ENCODE data around the gene TSHZ3. TPM values are rescaled to one million over a fixed set of nuclear protein-coding genes. Genes with fewer than 3 reads are reported as not detected.
A peak's percentile ranks its signal among the peaks of the same experiment; 100 is the strongest.

Gene TSHZ3
- polyA plus RNA-seq, 1 experiment, result 10.9 TPM

DNA sequence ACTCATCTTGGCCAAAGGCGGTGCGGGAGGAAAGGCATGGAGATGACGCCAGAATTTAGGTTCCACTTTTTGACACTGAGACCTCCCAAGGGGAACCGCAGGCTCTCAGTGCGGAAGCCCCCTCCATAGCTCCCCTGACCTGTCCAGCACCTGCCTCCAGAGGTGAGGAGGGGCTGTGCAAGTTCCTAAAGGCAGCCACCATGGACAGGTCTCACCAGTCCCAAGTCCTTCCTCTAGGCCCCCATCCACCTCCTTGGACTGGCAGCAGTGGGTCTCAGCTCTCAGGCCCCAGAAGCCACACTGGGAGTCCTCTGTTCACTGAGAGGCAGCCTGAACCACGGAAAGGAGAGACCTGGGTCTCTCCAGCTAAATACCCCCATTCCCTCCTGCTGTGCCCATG lies 31.6 kb upstream of the TSHZ3 start:
- peaks cover 2% of the 10 kb centered on the region for H3K27me3 ChIP-seq (ENCODE audit: control insufficient read depth, insufficient read depth, low read length)
- no peak overlapping the region for H3K27ac ChIP-seq (ENCODE audit: low read depth, low read length)
- TF ChIP-seq CTCF (IDR thresholded peaks at IDR 0.05; ENCODE audit: low read depth, low read length), result no peak
- H3K4me3 ChIP-seq (ENCODE audit: low read depth, low read length), result no peak overlapping the region
- POLR2A ChIA-PET, result no interaction called here
- DNase-seq (ENCODE audit: low read depth, low spot score), result no peak
- CTCF ChIA-PET, result interaction anchor here (1.6 kb wide), 1 partner anchor 326 kb away, joined by 7 read pairs; no protein-coding TSS in a partner anchor
- no peaks in the 10 kb centered on the region for H3K9me3 ChIP-seq (ENCODE audit: control insufficient read depth, insufficient read depth, low read length)

- ChIA-PET POLR2A (interaction anchor here (0.6 to 1.4 kb wide), 6 partner anchors 28 to 155 kb away, joined by 3 to 5 read pairs (median 4); no protein-coding TSS in a partner anchor), CTCF (interaction anchor here (1.1 kb wide), 1 partner anchor 170 kb away, joined by 3 read pairs; no protein-coding TSS in a partner anchor)
- H3K27ac ChIP-seq (ENCODE audit: low read depth, low read length), result no peak overlapping the region
- peaks cover 3% of the 10 kb centered on the region; the same call in 1 of the 2 replicates for H3K9me3 ChIP-seq (ENCODE audit: control insufficient read depth, insufficient read depth, low read length)
- H3K27me3 ChIP-seq (ENCODE audit: control insufficient read depth, insufficient read depth, low read length), result peaks cover 1% of the 10 kb centered on the region
- no peak overlapping the region for H3K4me3 ChIP-seq (ENCODE audit: low read depth, low read length)
- no peak for TF ChIP-seq CTCF (IDR thresholded peaks at IDR 0.05; ENCODE audit: low read depth, low read length)
- peak; percentile 84 for DNase-seq (ENCODE audit: low read depth, low spot score)
Observed at GRCh38 chr19:31378404-31378803, 29.2 kb upstream of the TSHZ3 start.

DNA sequence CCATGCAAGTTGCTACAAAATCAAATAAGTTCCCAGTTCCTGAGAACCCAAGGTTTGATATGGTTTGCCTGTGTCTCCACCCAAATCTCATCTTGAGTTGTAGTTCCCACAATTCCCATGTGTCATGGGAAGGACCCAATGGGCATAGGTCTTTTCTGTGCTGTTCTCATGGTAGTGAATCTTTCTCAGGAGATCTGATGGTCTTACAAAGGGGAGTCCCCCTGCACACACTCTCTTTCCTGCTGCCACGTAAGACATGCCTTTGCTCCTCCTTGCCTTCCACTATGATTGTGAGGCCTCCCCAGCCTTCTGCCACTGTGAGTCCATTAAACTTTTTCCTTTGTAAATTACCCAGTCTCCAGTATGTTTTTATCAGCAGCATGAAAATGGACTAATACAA lies 28.5 kb upstream of the TSHZ3 start:
- CTCF ChIA-PET, result no interaction called here
- POLR2A ChIA-PET, result interaction anchor here (0.7 to 1.4 kb wide), 3 partner anchors 31 to 71 kb away, joined by 4 to 5 read pairs (median 4); no protein-coding TSS in a partner anchor
- Histone ChIP-seq H3K27me3 (ENCODE audit: control insufficient read depth, insufficient read depth, low read length) (no peaks in the 10 kb centered on the region), H3K9me3 (ENCODE audit: control insufficient read depth, insufficient read depth, low read length) (peaks cover 3% of the 10 kb centered on the region; the same call in 1 of the 2 replicates), H3K4me3 (ENCODE audit: low read depth, low read length) (no peak overlapping the region), H3K27ac (ENCODE audit: low read depth, low read length) (no peak overlapping the region)
- no peak for DNase-seq (ENCODE audit: low read depth, low spot score)
- TF ChIP-seq CTCF (IDR thresholded peaks at IDR 0.05; ENCODE audit: low read depth, low read length), result no peak

- H3K4me3 ChIP-seq (ENCODE audit: low read depth, low read length), result no peak overlapping the region
- H3K9me3 ChIP-seq (ENCODE audit: control insufficient read depth, insufficient read depth, low read length), result peaks cover 3% of the 10 kb centered on the region
- POLR2A ChIA-PET, result no interaction called here
- no peak overlapping the region for H3K27ac ChIP-seq (ENCODE audit: low read depth, low read length)
- no peak for DNase-seq (ENCODE audit: low read depth, low spot score)
- CTCF ChIA-PET, result interaction anchor here (1.1 kb wide), 1 partner anchor 318 kb away, joined by 3 read pairs; no protein-coding TSS in a partner anchor
- TF ChIP-seq CTCF (IDR thresholded peaks at IDR 0.05; ENCODE audit: low read depth, low read length), result no peak
- H3K27me3 ChIP-seq (ENCODE audit: control insufficient read depth, insufficient read depth, low read length), result no peaks in the 10 kb centered on the region
Observed at GRCh38 chr19:31372246-31372781, 23.1 kb upstream of the TSHZ3 start.

- Histone ChIP-seq H3K4me3 (ENCODE audit: low read depth, low read length) (no peak overlapping the region), H3K27me3 (ENCODE audit: control insufficient read depth, insufficient read depth, low read length) (no peaks in the 10 kb centered on the region)
- TF ChIP-seq CTCF (IDR thresholded peaks at IDR 0.05; ENCODE audit: low read depth, low read length), result no peak
Observed at GRCh38 chr19:31370216-31370615, 21.0 kb upstream of the TSHZ3 start.

More at GRCh38 chr19:31370216-31370615, 21.0 kb upstream of the TSHZ3 start:
- no peak overlapping the region for H3K27ac ChIP-seq (ENCODE audit: low read depth, low read length)
- peaks cover 3% of the 10 kb centered on the region for H3K9me3 ChIP-seq (ENCODE audit: control insufficient read depth, insufficient read depth, low read length)
- no peak for DNase-seq (ENCODE audit: low read depth, low spot score)
- CTCF ChIA-PET, result interaction anchor here (0.7 to 1.2 kb wide), 2 partner anchors 32 to 316 kb away, joined by 3 to 4 read pairs; no protein-coding TSS in a partner anchor
- POLR2A ChIA-PET, result no interaction called here

Data from AG04450 (cell line).